Ishikawa (cell line): Measurements from ENCODE around the gene CRELD2.

Source experiments
- CEBPB ChIP-seq: IDR thresholded peaks from 2 replicates; pipeline ENCODE4 v1.6.1; 2012
- CREB1 ChIP-seq: IDR thresholded peaks from 2 replicates; pipeline ENCODE4 v1.6.1; 2012; ENCODE audit warnings: low read depth
- EGR1 ChIP-seq: IDR thresholded peaks from 2 replicates; pipeline ENCODE4 v1.6.1; 2012
- EP300 ChIP-seq: IDR thresholded peaks from 2 replicates; pipeline ENCODE4 v1.6.1; 2012; ENCODE audit warnings: borderline replicate concordance
- MAX ChIP-seq: IDR thresholded peaks from 2 replicates; pipeline ENCODE4 v1.6.1; 2012
- RAD21 ChIP-seq: IDR thresholded peaks from 2 replicates; pipeline ENCODE4 v1.6.1; 2012; ENCODE audit warnings: low read depth
- REST ChIP-seq: IDR thresholded peaks from 2 replicates; pipeline ENCODE4 v1.6.1; 2012; ENCODE audit warnings: low read depth, mild to moderate bottlenecking
- TAF1 ChIP-seq: IDR thresholded peaks from 2 replicates; pipeline ENCODE4 v1.6.1; 2012; ENCODE audit warnings: low read depth, mild to moderate bottlenecking
- TCF12 ChIP-seq: IDR thresholded peaks from 2 replicates; pipeline ENCODE4 v1.6.1; 2012; ENCODE audit warnings: low read depth
- TEAD4 ChIP-seq: IDR thresholded peaks from 2 replicates; pipeline ENCODE4 v1.6.1; 2012
- USF1 ChIP-seq: IDR thresholded peaks from 2 replicates; pipeline ENCODE4 v1.6.1; 2012
- YY1 ChIP-seq: IDR thresholded peaks from 2 replicates; pipeline ENCODE4 v1.6.1; 2012; ENCODE audit warnings: low read depth

GRCh38 chr22:49923445-49923844 is 5.0 kb downstream of the CRELD2 start:
- TF ChIP-seq TAF1 = no peak
- no peak for TF ChIP-seq TCF12
- TF ChIP-seq EGR1 = no peak
- no peak for TF ChIP-seq TEAD4
- no peak for TF ChIP-seq YY1
- TF ChIP-seq USF1 = no peak
- no peak for TF ChIP-seq RAD21
- TF ChIP-seq CREB1 = no peak
- TF ChIP-seq EP300 = no peak
- TF ChIP-seq MAX = no peak
- TF ChIP-seq REST = no peak
- TF ChIP-seq CEBPB = no peak
